WTC11 (cell line): Measurements from ENCODE around the gene S100A12. TPM values are rescaled to one million over a fixed set of nuclear protein-coding genes. Genes with fewer than 3 reads are reported as not detected.
"Not testable (repeated sequence)": the region's sequence is repeated elsewhere in the genome, so short reads cannot be mapped to it uniquely, and the experiment has no call there.

ENCODE experiments used
- ATAC-seq: fragments of 200-7000 bp; cut with Tn5 transposase; 2 replicates; pipeline ENCODE4 v1.10.0; 2021; ENCODE audit warnings: mild to moderate bottlenecking, moderate library complexity
- CTCF ChIA-PET: fragments of 300-600 bp; sonication (Branson Sonifier 250); formaldehyde crosslinking; loops from one replicate; lab custom pipeline; 2021; ENCODE audit warnings: antibody characterized with exemption; lab: Charles Lee
- POLR2A ChIA-PET: fragments of 350-600 bp; sonication (Branson Sonifier 250); formaldehyde crosslinking; loops from one replicate; lab custom pipeline; 2021; ENCODE audit warnings: antibody characterized with exemption; lab: Charles Lee
- DNase-seq: peaks from one replicate; pipeline ENCODE4 v3.0.0; 2021; ENCODE audit warnings: low spot score
- H3K27ac Mint-ChIP-seq: 2 replicates; pipeline ENCODE4 v1.8.0; 2021; ENCODE audit warnings: mixed read lengths
- H3K27me3 Mint-ChIP-seq: 2 replicates; pipeline ENCODE4 v1.8.0; 2021; ENCODE audit warnings: low read depth, mild to moderate bottlenecking, moderate library complexity, mixed read lengths
- H3K36me3 Mint-ChIP-seq: 2 replicates; pipeline ENCODE4 v1.8.0; 2021; ENCODE audit warnings: mixed read lengths
- H3K4me1 Mint-ChIP-seq: 2 replicates; pipeline ENCODE4 v1.8.0; 2022; ENCODE audit warnings: mixed read lengths
- H3K4me3 Mint-ChIP-seq: 2 replicates; pipeline ENCODE4 v1.8.0; 2021; ENCODE audit warnings: mild to moderate bottlenecking, moderate library complexity, mixed read lengths
- H3K9me3 Mint-ChIP-seq: 2 replicates; pipeline ENCODE4 v1.8.0; 2021; ENCODE audit warnings: mixed read lengths
- ATF1 ChIP-seq: sonication (generic); formaldehyde crosslinking; IDR thresholded peaks from 2 replicates; pipeline ENCODE4 v1.8.1; 2023; ENCODE audit warnings: mild to moderate bottlenecking, moderate library complexity, missing genetic modification reagents
- NFATC4 ChIP-seq: fragments of 250-450 bp; sonication (Bioruptor Pico); IDR thresholded peaks from 2 replicates; pipeline ENCODE4 v1.9.0; 2021; ENCODE audit warnings: mild to moderate bottlenecking
- SMAD4 ChIP-seq: sonication (generic); formaldehyde crosslinking; IDR thresholded peaks from 2 replicates; pipeline ENCODE4 v1.8.0; 2022; ENCODE audit warnings: mild to moderate bottlenecking, missing genetic modification reagents
- SOX15 ChIP-seq: fragments of 250-450 bp; sonication (Bioruptor Pico); IDR thresholded peaks from 2 replicates; pipeline ENCODE4 v1.9.0; 2021; ENCODE audit warnings: mild to moderate bottlenecking
- ZNF671 ChIP-seq: fragments of 250-450 bp; sonication (Bioruptor Pico); IDR thresholded peaks from 2 replicates; pipeline ENCODE4 v1.8.0; 2021; ENCODE audit warnings: mild to moderate bottlenecking
- total RNA-seq: library from RNA; stranded (reverse); gene quantifications from 3 replicates; pipeline ENCODE4 v1.2.3, GENCODE V29; 2021
- TF ChIP-seq, protein P1 (sequence below): sonication (generic); formaldehyde crosslinking; IDR thresholded peaks from 2 replicates; pipeline ENCODE4 v1.8.1; 2023; ENCODE audit warnings: mild to moderate bottlenecking, moderate library complexity, missing genetic modification reagents
- TF ChIP-seq, protein P2 (sequence below): fragments of 250-450 bp; sonication (Bioruptor Pico); IDR thresholded peaks from 2 replicates; pipeline ENCODE4 v1.8.0; 2021; ENCODE audit warnings: mild to moderate bottlenecking
- TF ChIP-seq, protein P3 (sequence below): fragments of 250-450 bp; sonication (Bioruptor Pico); IDR thresholded peaks from 2 replicates; pipeline ENCODE4 v1.9.0; 2021; ENCODE audit warnings: mild to moderate bottlenecking
- TF ChIP-seq, protein P4 (sequence below): sonication (generic); formaldehyde crosslinking; conservative IDR thresholded peaks from 2 replicates; pipeline ENCODE4 v1.8.1; 2023; ENCODE audit warnings: mild to moderate bottlenecking, low read depth, missing genetic modification reagents, moderate library complexity
- TF ChIP-seq, protein P5 (sequence below): sonication (generic); formaldehyde crosslinking; IDR thresholded peaks from 2 replicates; pipeline ENCODE4 v1.8.0; 2022; ENCODE audit warnings: mild to moderate bottlenecking, missing genetic modification reagents

The S100A12 gene
- total RNA-seq, 1 experiment from 2014 or later: not detected

DNA sequence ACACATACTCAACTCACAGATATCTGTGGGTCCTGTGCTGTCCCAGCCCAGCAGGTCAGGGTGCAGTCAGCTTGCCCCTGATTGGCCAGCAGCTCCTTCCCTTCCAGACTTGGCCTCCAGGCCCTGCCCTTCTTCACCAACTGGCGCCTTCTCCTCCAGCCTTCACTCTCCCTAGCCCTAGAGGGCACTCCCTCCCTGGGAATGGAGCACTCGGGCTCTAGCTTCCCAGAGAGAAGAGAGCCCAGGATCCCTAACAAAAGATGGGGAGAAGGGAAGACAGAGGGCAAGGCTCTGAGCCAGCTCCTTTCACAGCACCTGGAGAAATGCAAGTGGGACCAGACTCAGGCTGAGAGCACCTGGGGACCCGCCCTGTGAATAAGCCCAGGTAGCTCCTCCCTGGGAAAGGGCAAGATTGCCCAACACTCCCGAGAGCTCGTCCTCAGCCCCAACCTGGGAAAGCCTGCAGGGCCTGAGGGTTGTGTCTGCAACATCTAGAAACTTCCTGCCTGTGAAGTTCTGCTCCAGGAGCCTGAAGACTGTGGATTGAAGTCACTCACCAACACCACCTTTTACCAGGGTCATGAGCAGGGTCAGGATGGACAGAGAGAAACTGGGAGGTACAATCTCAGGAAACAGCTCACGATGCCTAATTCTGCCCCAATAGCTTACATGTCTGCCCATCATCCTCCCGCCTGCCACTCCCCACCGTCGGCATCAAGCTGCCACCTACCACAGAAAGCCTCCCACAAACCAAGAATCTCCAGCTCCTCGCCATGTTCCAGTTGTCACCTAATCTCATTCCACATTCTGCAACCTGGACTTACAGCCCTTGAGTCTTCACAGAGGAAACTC lies 26.7 kb downstream of the S100A12 start, which contains the start of gene PGLYRP4 (continued):
- TF ChIP-seq, protein P1, sequence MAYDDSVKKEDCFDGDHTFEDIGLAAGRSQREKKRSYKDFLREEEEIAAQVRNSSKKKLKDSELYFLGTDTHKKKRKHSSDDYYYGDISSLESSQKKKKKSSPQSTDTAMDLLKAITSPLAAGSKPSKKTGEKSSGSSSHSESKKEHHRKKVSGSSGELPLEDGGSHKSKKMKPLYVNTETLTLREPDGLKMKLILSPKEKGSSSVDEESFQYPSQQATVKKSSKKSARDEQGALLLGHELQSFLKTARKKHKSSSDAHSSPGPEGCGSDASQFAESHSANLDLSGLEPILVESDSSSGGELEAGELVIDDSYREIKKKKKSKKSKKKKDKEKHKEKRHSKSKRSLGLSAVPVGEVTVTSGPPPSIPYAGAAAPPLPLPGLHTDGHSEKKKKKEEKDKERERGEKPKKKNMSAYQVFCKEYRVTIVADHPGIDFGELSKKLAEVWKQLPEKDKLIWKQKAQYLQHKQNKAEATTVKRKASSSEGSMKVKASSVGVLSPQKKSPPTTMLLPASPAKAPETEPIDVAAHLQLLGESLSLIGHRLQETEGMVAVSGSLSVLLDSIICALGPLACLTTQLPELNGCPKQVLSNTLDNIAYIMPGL (CRISPR knock-in tag): no peak
- TF ChIP-seq NFATC4 (CRISPR knock-in tag) (no peak), SOX15 (CRISPR knock-in tag) (no peak)
- TF ChIP-seq, protein P2, sequence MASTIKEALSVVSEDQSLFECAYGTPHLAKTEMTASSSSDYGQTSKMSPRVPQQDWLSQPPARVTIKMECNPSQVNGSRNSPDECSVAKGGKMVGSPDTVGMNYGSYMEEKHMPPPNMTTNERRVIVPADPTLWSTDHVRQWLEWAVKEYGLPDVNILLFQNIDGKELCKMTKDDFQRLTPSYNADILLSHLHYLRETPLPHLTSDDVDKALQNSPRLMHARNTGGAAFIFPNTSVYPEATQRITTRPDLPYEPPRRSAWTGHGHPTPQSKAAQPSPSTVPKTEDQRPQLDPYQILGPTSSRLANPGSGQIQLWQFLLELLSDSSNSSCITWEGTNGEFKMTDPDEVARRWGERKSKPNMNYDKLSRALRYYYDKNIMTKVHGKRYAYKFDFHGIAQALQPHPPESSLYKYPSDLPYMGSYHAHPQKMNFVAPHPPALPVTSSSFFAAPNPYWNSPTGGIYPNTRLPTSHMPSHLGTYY: no peak
- TF ChIP-seq, protein P3, sequence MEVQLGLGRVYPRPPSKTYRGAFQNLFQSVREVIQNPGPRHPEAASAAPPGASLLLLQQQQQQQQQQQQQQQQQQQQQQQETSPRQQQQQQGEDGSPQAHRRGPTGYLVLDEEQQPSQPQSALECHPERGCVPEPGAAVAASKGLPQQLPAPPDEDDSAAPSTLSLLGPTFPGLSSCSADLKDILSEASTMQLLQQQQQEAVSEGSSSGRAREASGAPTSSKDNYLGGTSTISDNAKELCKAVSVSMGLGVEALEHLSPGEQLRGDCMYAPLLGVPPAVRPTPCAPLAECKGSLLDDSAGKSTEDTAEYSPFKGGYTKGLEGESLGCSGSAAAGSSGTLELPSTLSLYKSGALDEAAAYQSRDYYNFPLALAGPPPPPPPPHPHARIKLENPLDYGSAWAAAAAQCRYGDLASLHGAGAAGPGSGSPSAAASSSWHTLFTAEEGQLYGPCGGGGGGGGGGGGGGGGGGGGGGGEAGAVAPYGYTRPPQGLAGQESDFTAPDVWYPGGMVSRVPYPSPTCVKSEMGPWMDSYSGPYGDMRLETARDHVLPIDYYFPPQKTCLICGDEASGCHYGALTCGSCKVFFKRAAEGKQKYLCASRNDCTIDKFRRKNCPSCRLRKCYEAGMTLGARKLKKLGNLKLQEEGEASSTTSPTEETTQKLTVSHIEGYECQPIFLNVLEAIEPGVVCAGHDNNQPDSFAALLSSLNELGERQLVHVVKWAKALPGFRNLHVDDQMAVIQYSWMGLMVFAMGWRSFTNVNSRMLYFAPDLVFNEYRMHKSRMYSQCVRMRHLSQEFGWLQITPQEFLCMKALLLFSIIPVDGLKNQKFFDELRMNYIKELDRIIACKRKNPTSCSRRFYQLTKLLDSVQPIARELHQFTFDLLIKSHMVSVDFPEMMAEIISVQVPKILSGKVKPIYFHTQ: no peak
- TF ChIP-seq, protein P4, sequence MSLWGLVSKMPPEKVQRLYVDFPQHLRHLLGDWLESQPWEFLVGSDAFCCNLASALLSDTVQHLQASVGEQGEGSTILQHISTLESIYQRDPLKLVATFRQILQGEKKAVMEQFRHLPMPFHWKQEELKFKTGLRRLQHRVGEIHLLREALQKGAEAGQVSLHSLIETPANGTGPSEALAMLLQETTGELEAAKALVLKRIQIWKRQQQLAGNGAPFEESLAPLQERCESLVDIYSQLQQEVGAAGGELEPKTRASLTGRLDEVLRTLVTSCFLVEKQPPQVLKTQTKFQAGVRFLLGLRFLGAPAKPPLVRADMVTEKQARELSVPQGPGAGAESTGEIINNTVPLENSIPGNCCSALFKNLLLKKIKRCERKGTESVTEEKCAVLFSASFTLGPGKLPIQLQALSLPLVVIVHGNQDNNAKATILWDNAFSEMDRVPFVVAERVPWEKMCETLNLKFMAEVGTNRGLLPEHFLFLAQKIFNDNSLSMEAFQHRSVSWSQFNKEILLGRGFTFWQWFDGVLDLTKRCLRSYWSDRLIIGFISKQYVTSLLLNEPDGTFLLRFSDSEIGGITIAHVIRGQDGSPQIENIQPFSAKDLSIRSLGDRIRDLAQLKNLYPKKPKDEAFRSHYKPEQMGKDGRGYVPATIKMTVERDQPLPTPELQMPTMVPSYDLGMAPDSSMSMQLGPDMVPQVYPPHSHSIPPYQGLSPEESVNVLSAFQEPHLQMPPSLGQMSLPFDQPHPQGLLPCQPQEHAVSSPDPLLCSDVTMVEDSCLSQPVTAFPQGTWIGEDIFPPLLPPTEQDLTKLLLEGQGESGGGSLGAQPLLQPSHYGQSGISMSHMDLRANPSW (CRISPR knock-in tag): no peak
- TF ChIP-seq, all 79 proteins: peak for 0

DNA sequence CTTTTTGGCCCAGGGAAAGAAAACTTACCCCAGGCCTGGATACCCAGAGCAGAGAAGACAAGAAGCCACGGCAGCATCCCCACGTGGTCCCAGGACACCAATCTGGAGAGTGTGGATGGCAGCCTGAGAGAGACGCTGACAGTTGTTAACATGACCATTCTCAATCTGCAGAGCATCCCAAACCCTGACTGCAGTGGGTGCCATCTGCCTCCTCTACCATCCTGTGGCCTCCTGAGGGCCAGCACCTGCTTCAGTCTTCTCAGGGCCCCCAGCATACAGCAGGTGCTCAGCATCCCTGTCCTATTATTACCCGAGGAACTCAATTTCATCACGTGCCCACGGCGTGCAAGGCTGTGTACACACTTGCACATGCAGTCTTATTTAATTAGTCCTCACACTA lies 27.6 kb downstream of the S100A12 start:
- no peak for DNase-seq
- no peak for ATAC-seq
- H3K27ac Mint-ChIP-seq: no peak overlapping the region
- no peaks in the 10 kb centered on the region for H3K9me3 Mint-ChIP-seq
- H3K4me3 Mint-ChIP-seq: no peak overlapping the region
- ChIA-PET POLR2A (no interaction called here), CTCF (interaction anchor here (0.9 to 2.4 kb wide), 8 partner anchors 10 to 311 kb away, joined by 3 to 33 read pairs (median 5); partner anchors contain the start of genes S100A9 and SNAPIN)
- H3K36me3 Mint-ChIP-seq: no peaks in the 10 kb centered on the region
- H3K27me3 Mint-ChIP-seq: peaks cover 20% of the 10 kb centered on the region
- peaks cover 12% of the 10 kb centered on the region for H3K4me1 Mint-ChIP-seq
- TF ChIP-seq SMAD4: no peak

DNA sequence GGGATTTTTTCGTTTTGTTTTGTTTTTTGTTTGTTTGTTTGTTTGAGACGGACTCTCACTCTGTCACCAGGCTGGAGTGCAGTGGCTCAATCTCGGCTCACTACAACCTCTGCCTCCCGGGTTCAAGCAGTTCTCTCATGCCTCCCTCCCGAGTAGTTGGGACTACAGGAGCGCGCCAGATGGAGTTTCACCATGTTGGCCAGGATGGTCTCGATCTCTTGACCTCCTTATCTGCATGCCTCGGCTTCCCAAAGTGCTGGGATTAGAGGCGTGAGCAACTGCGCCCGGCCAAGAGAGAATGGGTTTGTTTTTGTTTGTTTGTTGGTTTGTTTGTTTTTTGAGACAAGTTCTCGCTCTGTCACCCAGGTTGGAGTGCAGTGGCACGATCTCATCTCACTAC lies 28.4 kb downstream of the S100A12 start:
- H3K27ac Mint-ChIP-seq, CTCF ChIA-PET: not testable (repeated sequence)
- H3K27me3 Mint-ChIP-seq: peaks cover 20% of the 10 kb centered on the region

DNA sequence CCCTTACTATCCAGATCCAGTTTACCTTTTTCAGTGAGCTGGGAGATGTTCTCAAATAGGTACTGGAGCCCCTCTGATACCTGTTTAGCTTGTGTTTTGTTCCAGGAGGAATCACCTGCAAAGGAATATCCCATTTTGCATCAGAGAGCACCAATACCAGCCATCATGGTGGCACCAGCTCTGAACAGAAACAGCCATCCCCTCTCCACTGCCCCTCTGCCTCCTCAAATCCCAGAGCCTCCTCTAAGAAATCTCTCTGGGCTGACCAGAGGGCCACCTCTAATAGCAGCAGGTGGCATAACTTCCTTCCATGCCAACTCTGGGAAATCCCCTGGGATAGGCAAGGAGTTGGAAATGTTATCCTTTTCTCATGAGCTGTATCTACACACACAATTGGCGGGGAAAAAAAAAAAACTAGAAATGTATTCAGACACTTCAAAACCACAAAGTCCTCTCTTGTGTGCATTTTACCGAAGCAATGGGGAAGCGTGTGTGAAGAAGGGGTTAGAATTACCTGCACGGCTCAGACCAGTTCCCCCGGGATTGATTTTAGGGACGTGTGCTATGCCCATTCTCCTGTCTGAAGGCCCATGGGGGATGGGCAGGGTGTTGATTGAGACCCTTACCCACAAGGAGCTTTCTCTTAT lies 29.2 kb downstream of the S100A12 start:
- no peak for ATAC-seq
- Mint-ChIP-seq H3K27ac (no peak overlapping the region), H3K36me3 (no peaks in the 10 kb centered on the region), H3K9me3 (no peaks in the 10 kb centered on the region), H3K4me1 (peaks cover 12% of the 10 kb centered on the region), H3K27me3 (peaks cover 19% of the 10 kb centered on the region), H3K4me3 (no peak overlapping the region)
- POLR2A ChIA-PET: no interaction called here
- DNase-seq: no peak
- TF ChIP-seq, protein P5, sequence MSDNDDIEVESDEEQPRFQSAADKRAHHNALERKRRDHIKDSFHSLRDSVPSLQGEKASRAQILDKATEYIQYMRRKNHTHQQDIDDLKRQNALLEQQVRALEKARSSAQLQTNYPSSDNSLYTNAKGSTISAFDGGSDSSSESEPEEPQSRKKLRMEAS (CRISPR knock-in tag): no peak
- TF ChIP-seq, protein P2: no peak
- TF ChIP-seq ATF1 (CRISPR knock-in tag) (no peak), ZNF671 (CRISPR knock-in tag) (no peak)
- CTCF ChIA-PET: no interaction called here

More for the DNA sequence above, 28.4 kb downstream of the S100A12 start:
- POLR2A ChIA-PET, H3K4me3 Mint-ChIP-seq, H3K9me3 Mint-ChIP-seq, ATAC-seq, DNase-seq, H3K36me3 Mint-ChIP-seq: not testable (repeated sequence)
- H3K4me1 Mint-ChIP-seq: peaks cover 12% of the 10 kb centered on the region
